HG03135 (cell line): ENCODE results near the gene MYO18B.

Experiments
- ATAC-seq: cut with Tn5 transposase; IDR thresholded peaks from one replicate; pipeline ENCODE4 v1.9.1; 2021; ENCODE audit warnings: mild to moderate bottlenecking, moderate library complexity; ENCODE audit not compliant: unreplicated experiment

The MYO18B gene

DNA sequence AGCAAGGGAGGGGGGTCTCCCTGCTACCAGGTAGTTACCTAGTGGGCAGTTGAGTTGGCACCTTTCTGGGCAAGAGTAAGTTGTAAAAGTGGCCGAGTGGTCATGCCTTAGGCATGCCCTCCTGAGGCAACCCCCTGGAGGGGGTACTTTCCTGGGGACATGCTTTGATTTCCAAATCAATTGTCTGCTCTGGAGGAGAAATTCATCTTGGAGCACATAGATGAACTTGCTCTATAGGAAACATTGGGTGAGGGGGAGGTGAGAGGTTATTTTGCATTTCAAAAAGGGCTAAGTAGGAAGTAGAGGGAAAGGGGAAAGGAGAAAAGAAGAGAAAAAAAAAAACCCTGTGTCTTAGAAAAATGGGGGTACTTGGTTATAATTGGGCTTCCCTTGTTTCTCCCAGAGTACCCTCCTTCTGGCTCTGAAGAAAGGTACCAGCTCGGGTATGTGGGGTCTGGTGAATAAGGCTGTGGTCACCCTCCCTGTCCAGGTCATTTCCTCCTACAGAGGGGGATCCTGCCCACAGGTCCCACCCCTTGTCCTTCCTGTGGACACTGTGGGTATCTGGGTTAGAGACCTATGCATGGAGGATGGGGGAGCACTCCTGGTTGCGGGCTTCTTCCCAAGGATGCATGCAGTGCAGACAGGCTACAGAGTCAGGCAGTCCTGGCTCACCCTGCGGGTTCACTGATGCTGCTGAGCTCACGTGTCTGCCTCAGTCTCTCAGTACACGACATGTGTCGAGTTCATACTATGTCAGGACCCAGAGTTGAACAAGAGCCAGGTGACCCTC, 193.5 kb downstream of the MYO18B start:
- ATAC-seq: no peak

- ATAC-seq: no peak
Observed at GRCh38 chr22:25938151-25938550, 196.2 kb downstream of the MYO18B start.

DNA sequence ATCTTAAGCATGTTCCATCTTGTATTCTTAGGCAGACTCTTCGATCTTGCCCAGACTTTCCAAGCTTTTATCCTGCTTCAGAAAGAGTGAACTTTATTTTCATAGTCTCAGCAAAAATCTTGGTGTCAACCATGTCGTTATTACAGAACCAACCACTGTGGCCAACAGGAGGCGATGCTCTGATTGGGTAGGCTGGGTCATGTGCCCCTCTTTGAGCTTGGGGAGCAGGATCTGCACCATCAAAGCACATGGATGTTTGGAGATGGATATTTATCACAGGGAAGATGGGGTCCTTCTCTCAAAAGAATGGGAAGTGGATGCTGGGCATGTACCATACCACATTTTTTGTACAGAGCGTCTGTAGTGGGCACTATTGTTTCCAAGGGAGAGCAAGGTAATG, 197.4 kb downstream of the MYO18B start:
- ATAC-seq: no peak

GRCh38 chr22:25940479-25940878, 198.5 kb downstream of the MYO18B start:
- no peak for ATAC-seq

- ATAC-seq: no peak
Observed at GRCh38 chr22:25941365-25941960, 199.5 kb downstream of the MYO18B start.

DNA sequence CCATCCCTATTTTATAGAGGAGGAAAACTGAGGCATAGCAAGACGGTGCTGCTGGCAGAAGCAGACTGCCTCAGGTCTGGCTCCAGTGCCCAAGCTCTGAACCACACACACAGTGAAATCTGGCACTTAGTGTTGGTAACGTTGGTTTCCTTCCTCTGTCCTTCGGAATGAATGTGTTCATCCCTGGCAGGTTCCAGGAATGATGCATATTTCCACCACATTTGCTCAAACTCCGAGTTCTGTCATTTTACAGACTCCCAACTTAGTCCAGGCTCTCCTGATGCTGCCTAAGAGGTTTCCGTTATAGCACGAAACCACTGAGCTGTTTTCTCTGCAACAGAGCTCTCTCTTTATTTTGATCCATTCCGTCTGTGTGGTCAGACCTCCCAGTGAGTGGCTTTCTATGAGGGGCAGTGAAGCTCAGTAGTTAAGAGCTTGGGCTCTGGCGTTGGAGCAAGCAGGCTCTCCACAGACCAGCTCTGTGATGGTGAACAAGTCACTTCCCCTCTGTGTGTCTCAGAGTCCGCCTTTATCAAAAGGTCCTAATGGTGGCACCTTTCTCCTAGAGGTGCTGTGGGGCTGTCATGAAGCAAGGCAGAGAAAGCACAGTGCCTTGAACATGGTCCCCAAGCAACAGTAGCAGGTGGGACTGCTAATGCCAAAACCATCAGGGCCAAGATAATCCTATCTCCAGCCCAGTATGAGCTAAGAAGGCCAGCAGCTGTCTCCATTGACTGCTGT, 200.3 kb downstream of the MYO18B start:
- ATAC-seq: no peak

DNA sequence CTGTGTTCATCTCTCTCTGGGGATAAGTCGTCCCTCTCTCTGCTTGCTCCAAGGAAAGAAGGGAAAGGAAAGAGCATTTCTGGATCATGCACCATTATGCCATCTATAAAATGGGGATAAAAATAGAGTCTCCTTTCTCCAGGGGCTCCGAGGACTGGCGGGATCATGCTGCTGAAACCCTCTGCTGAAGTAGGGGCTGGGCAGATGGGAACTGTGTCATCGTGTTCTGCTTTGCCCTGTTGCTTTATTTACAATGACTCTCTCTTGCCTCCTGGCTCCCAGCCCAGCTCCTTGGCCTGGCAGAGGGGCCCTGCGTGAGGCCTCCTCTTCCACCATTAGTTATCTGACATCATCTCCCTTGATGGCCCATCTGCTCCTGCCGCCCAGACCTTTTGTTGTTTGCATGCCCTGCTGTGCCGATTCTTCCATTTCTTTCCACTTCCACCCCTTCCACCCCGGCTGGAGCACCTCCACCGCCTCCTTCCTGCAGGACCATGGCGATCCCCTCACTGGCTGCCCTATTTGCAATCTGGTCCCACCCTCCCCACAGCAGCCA, 200.9 kb downstream of the MYO18B start:
- ATAC-seq: no peak

GRCh38 chr22:25950111-25950510, 208.1 kb downstream of the MYO18B start:
- ATAC-seq: no peak

GRCh38 chr22:25953276-25953675, 211.3 kb downstream of the MYO18B start:
- no peak for ATAC-seq

DNA sequence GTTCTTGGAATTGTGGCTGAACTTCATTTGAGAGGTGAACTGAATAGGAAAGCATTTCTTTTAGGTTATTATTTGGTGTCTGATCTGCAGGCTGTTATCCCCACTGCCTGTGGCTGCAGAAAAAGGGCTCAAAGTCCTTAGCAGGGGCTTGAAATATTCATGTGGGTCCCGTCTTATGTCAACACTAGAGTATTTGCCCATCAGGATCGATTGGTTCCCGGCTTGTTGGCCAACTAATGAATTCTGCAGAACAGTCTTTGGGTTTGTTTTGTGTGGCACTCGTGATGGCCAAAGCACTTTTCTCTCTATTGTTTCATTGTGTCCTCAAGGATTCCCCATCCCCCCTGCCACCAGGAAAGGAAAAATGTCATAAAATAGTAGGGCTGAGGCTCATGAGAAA, 211.9 kb downstream of the MYO18B start:
- no peak for ATAC-seq

DNA sequence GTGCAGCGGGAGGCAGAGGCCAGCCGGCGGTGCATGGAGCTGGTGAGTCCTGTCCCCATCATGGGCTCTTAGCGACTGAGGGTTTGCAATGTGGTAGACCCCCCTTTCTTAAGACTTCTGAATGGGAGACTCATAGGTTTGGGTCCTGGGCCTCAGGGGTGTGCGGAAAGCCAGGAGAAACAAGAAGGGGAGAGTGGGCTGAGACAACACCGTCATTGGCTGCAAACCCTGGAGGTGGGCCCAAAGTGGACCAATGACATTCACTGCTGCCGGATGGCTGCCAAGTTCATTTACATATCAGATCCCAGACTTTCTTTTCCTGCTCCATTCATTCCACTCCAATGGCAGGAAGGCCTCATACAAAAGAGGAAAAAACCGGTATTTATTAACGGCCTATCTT, 213.3 kb downstream of the MYO18B start:
- no peak for ATAC-seq

- ATAC-seq: no peak
Observed at GRCh38 chr22:25956801-25957200, 214.8 kb downstream of the MYO18B start.

- no peak for ATAC-seq
Observed at GRCh38 chr22:25959818-25960774, 218.1 kb downstream of the MYO18B start.

GRCh38 chr22:25961699-25962098, 219.7 kb downstream of the MYO18B start:
- ATAC-seq: no peak

GRCh38 chr22:25962711-25963110, 220.7 kb downstream of the MYO18B start:
- ATAC-seq: no peak

DNA sequence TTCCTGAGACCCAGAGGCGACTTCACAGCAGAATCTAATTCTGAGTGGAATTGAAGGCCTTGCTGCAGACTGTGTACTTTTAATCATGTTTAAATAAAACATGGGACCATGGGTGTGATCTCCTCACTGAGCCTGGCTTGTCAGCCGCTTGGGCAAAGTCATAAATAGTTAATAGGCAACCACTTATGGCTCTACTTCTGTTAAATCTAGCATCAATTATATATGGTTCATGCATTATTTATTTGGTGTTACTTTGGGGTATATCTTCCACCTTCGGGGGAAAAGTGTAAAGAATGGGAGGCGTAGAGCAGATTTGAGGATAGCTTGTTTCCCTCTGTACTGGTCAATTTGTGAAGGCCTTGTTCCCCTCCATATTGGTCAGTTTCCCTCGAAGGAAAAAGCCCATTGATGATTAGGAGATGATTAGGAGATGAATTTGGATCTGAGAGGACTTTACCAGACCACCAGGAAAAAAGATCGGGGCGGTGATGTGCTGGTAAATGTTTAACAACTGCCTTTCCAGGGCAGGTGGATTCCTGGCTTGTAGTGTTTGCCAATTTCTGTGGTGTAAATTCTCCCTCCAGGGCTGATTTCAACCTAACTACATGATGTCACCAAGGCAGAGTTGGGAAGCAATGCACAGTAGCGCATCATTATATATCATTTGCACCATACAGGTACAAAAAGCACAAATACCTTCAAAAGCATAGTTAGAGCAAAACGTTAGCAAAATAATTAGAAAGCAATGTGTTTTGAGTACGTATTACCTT, 223.2 kb downstream of the MYO18B start:
- no peak for ATAC-seq

DNA sequence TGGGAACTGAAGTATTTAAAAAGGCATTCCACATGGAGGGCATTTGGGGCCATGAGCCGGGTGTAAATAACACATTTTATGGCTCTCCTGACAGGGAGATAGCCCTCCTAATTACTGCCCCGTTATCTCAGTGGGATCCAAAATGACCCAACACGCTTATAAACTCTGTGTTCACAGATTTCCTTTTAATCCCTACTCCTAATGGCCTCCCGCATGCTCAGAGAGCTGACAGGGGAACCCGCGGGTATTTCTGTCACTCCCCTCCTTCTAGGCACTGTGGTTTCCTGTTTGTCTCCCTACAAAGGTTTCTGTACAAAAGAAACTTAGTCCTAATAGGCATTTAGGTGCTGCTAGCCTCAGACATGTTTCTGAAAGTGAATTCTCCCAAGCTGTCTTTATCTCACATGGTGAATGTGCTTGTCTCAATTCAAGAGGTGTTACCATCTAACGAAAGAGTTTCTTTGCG, 224.5 kb downstream of the MYO18B start:
- ATAC-seq: no peak

DNA sequence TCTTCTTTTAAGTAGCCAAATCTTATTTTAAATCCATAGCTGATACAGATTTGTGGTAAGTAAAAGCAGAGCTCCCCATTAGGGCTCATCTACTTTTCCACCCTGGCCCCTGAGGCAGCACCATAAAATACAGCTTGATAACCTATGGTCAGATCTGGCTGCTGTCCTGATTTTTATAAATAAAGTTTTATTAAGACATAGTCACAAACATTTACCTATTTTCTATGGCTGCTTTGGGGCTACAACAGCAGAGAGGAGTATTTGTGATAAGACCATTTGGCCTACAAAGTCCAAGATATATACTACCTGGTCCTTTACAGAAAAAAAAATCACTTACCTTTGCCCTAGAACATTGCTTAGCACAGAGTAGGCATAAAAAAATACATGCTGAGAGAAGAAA, 227.3 kb downstream of the MYO18B start:
- no peak for ATAC-seq

DNA sequence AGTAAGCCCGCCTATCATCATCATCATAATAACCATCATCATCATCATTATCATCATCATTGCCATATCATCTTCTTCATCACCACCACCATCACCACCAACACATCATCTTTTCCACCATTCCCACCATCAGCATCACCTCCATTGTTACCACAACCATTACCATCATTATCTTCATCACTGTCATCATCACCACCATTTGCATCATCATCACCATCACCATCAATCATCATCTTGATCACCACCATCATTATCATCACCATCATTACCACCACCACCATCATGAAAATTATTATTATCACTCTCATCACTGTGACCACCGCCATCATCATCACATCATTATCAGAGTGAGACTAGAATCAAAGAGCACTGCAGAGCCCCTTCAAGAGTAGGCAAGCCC, 227.9 kb downstream of the MYO18B start:
- no peak for ATAC-seq
